MM.1S (cell line): Measurements from ENCODE around the gene BAK1.

ENCODE experiments used
- EZH2 ChIP-seq: fragments of 300-600 bp; sonication (generic); optimal IDR thresholded peaks from 2 replicates; pipeline ENCODE3; 2017; ENCODE audit warnings: low read depth, mild to moderate bottlenecking, antibody characterized with exemption, low read length, mixed read lengths
- EZH2phosphoT487 ChIP-seq: fragments of 300-600 bp; sonication (generic); IDR thresholded peaks from 2 replicates; pipeline ENCODE4 v1.6.1; 2018; ENCODE audit warnings: antibody characterized with exemption, low read length
- TF ChIP-seq, protein P1 (sequence below): fragments of 300-600 bp; sonication (generic); IDR thresholded peaks from 2 replicates; pipeline ENCODE4 v1.5.1; 2016; ENCODE audit warnings: antibody characterized with exemption, low read length, mixed read lengths

DNA sequence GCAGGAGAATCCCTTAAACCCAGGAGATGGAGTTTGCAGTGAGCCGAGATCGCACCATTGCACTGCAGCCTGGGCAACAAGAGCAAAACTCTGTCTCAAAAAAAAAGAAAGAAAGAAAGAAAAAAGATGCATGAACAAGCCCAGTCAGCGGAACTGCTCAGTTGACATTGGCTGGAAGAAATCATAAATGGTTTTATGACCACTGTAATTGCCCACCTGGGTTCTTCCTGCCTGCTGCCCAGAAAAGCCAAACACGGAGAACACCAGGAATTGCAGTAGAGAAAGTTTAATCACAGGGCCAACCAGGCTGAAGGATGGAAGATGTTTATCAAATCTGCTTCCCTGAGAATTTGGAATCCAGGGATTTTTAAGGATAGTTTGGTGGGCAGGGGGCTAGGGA, 22.7 kb downstream of the BAK1 start:
- TF ChIP-seq, protein P1, sequence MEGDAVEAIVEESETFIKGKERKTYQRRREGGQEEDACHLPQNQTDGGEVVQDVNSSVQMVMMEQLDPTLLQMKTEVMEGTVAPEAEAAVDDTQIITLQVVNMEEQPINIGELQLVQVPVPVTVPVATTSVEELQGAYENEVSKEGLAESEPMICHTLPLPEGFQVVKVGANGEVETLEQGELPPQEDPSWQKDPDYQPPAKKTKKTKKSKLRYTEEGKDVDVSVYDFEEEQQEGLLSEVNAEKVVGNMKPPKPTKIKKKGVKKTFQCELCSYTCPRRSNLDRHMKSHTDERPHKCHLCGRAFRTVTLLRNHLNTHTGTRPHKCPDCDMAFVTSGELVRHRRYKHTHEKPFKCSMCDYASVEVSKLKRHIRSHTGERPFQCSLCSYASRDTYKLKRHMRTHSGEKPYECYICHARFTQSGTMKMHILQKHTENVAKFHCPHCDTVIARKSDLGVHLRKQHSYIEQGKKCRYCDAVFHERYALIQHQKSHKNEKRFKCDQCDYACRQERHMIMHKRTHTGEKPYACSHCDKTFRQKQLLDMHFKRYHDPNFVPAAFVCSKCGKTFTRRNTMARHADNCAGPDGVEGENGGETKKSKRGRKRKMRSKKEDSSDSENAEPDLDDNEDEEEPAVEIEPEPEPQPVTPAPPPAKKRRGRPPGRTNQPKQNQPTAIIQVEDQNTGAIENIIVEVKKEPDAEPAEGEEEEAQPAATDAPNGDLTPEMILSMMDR, result no peak
- TF ChIP-seq EZH2 (no peak), EZH2phosphoT487 (no peak)
